Stimulated activated effector memory CD8-positive, alpha-beta T cell treated with anti-CD3 and anti-CD28 coated beads, Interleukin-12 subunit alpha, Interleukin-12 subunit beta, amount 100 ng/mL, for 72 hours (primary cell): ENCODE results near the gene NMNAT1.

Experiments used
- ATAC-seq: fragments of 150-1000 bp; cut with Tn5 transposase; 2 replicates; pipeline ENCODE4 v1.10.0; 2021
- DNase-seq, 2 donors: peaks; one replicate each; pipeline ENCODE4 v3.0.0; 2021 to 2022; ENCODE audit warnings: low spot score in 2 of 2
- H3K27ac Mint-ChIP-seq: one replicate; pipeline ENCODE4 v1.8.0; 2022; ENCODE audit warnings: mild to moderate bottlenecking, mixed read lengths
- H3K36me3 Mint-ChIP-seq: one replicate; pipeline ENCODE4 v1.8.0; 2022; ENCODE audit warnings: mild to moderate bottlenecking, mixed read lengths
- H3K4me1 Mint-ChIP-seq: one replicate; pipeline ENCODE4 v1.8.0; 2022; ENCODE audit warnings: mixed read lengths
- H3K4me3 Mint-ChIP-seq: one replicate; pipeline ENCODE4 v1.8.0; 2022; ENCODE audit warnings: mild to moderate bottlenecking, mixed read lengths
- H3K9me3 Mint-ChIP-seq: one replicate; pipeline ENCODE4 v1.8.0; 2022; ENCODE audit warnings: mixed read lengths

NMNAT1 gene

GRCh38 chr1:9942939-9943788 is at the start of gene NMNAT1, which contains the start of gene LZIC:
Gene NMNAT1, plus strand, starts transcription at chr1:9943475. Its CDS starts 28,599 bp downstream, at chr1:9972074.
Gene LZIC, minus strand, starts transcription at chr1:9943391. Its CDS starts 6,772 bp downstream, at chr1:9936619.
- peak within 1 kb of the TSS; percentile 97 for H3K4me3 Mint-ChIP-seq
- no peaks in the 10 kb centered on the region for H3K9me3 Mint-ChIP-seq
- ATAC-seq (peak; percentile 99), DNase-seq (peak; percentile 86 to 97)
- H3K36me3 Mint-ChIP-seq: peaks cover 55% of the 10 kb centered on the region
- H3K27ac Mint-ChIP-seq: peak within 1 kb of the TSS; percentile 99
- H3K4me1 Mint-ChIP-seq: peaks cover 12% of the 10 kb centered on the region

GRCh38 chr1:9894115-9894514 is 49.2 kb upstream of the NMNAT1 start:
- H3K36me3 Mint-ChIP-seq: no peaks in the 10 kb centered on the region
- no peak overlapping the region for H3K4me3 Mint-ChIP-seq
- no peak for DNase-seq
- H3K9me3 Mint-ChIP-seq: no peaks in the 10 kb centered on the region
- peaks cover 18% of the 10 kb centered on the region for H3K4me1 Mint-ChIP-seq
- ATAC-seq: no peak
- H3K27ac Mint-ChIP-seq: peak overlapping the region; percentile 29

GRCh38 chr1:9900142-9901043 is 42.9 kb upstream of the NMNAT1 start:
- Mint-ChIP-seq H3K27ac (no peak overlapping the region), H3K4me1 (peaks cover 32% of the 10 kb centered on the region), H3K36me3 (no peaks in the 10 kb centered on the region), H3K4me3 (no peak overlapping the region), H3K9me3 (no peaks in the 10 kb centered on the region)
- no peak for ATAC-seq
- no peak for DNase-seq

GRCh38 chr1:9901148-9902059 is 41.9 kb upstream of the NMNAT1 start:
- no peaks in the 10 kb centered on the region for H3K9me3 Mint-ChIP-seq
- H3K27ac Mint-ChIP-seq: no peak overlapping the region
- H3K4me3 Mint-ChIP-seq: no peak overlapping the region
- no peaks in the 10 kb centered on the region for H3K36me3 Mint-ChIP-seq
- ATAC-seq (no peak), DNase-seq (no peak)
- H3K4me1 Mint-ChIP-seq: peaks cover 38% of the 10 kb centered on the region

GRCh38 chr1:9902060-9902452 is 41.2 kb upstream of the NMNAT1 start:
- ATAC-seq: no peak

GRCh38 chr1:9903801-9904527 is 39.3 kb upstream of the NMNAT1 start:
- H3K27ac Mint-ChIP-seq: peak overlapping the region; percentile 73
- DNase-seq (peak in 1 of 2 donors; percentile 72), ATAC-seq (peak; percentile 97)
- H3K9me3 Mint-ChIP-seq: no peaks in the 10 kb centered on the region
- H3K4me3 Mint-ChIP-seq: peak overlapping the region; percentile 53
- peaks cover 8% of the 10 kb centered on the region for H3K36me3 Mint-ChIP-seq
- peaks cover 57% of the 10 kb centered on the region for H3K4me1 Mint-ChIP-seq

More at GRCh38 chr1:9902060-9902452, 41.2 kb upstream of the NMNAT1 start:
- H3K36me3 Mint-ChIP-seq: no peaks in the 10 kb centered on the region
- H3K27ac Mint-ChIP-seq: no peak overlapping the region
- H3K4me3 Mint-ChIP-seq: no peak overlapping the region
- no peak for DNase-seq
- peaks cover 43% of the 10 kb centered on the region for H3K4me1 Mint-ChIP-seq
- H3K9me3 Mint-ChIP-seq: no peaks in the 10 kb centered on the region

GRCh38 chr1:9904596-9904995 is 38.7 kb upstream of the NMNAT1 start:
- H3K4me1 Mint-ChIP-seq: peaks cover 63% of the 10 kb centered on the region
- peak overlapping the region; percentile 53 for H3K4me3 Mint-ChIP-seq
- no peak for ATAC-seq
- H3K27ac Mint-ChIP-seq: peak overlapping the region; percentile 73
- peaks cover 14% of the 10 kb centered on the region for H3K36me3 Mint-ChIP-seq
- no peaks in the 10 kb centered on the region for H3K9me3 Mint-ChIP-seq
- no peak for DNase-seq

GRCh38 chr1:9905010-9905409 is 38.3 kb upstream of the NMNAT1 start:
- ATAC-seq (no peak), DNase-seq (no peak)
- H3K9me3 Mint-ChIP-seq: no peaks in the 10 kb centered on the region
- peak overlapping the region; percentile 53 for H3K4me3 Mint-ChIP-seq
- peak overlapping the region; percentile 41 for H3K27ac Mint-ChIP-seq
- H3K36me3 Mint-ChIP-seq: peaks cover 15% of the 10 kb centered on the region
- H3K4me1 Mint-ChIP-seq: peaks cover 64% of the 10 kb centered on the region

GRCh38 chr1:9906466-9906865 is 36.8 kb upstream of the NMNAT1 start:
- Mint-ChIP-seq H3K4me1 (peaks cover 64% of the 10 kb centered on the region), H3K9me3 (no peaks in the 10 kb centered on the region), H3K36me3 (peaks cover 15% of the 10 kb centered on the region)

GRCh38 chr1:9907441-9907840 is 35.8 kb upstream of the NMNAT1 start:
- no peak for ATAC-seq

More at GRCh38 chr1:9906466-9906865, 36.8 kb upstream of the NMNAT1 start:
- DNase-seq: no peak
- no peak for ATAC-seq
- H3K27ac Mint-ChIP-seq: no peak overlapping the region
- H3K4me3 Mint-ChIP-seq: no peak overlapping the region

GRCh38 chr1:9908871-9909233 is 34.4 kb upstream of the NMNAT1 start:
- DNase-seq (no peak), ATAC-seq (no peak)
- H3K27ac Mint-ChIP-seq: peak overlapping the region; percentile 96
- peak overlapping the region; percentile 100 for H3K4me3 Mint-ChIP-seq
- no peaks in the 10 kb centered on the region for H3K9me3 Mint-ChIP-seq
- H3K4me1 Mint-ChIP-seq: peaks cover 68% of the 10 kb centered on the region
- peaks cover 15% of the 10 kb centered on the region for H3K36me3 Mint-ChIP-seq

More at GRCh38 chr1:9907441-9907840, 35.8 kb upstream of the NMNAT1 start:
- no peak for DNase-seq
- Mint-ChIP-seq H3K36me3 (peaks cover 15% of the 10 kb centered on the region), H3K9me3 (no peaks in the 10 kb centered on the region), H3K4me1 (peaks cover 71% of the 10 kb centered on the region), H3K4me3 (no peak overlapping the region), H3K27ac (no peak overlapping the region)

- Mint-ChIP-seq H3K4me1 (peaks cover 62% of the 10 kb centered on the region), H3K4me3 (peak overlapping the region; percentile 100), H3K36me3 (peaks cover 15% of the 10 kb centered on the region), H3K9me3 (no peaks in the 10 kb centered on the region), H3K27ac (peak overlapping the region; percentile 96)
- DNase-seq: peak; percentile 44 to 83
- ATAC-seq: peak; percentile 22
Measured at GRCh38 chr1:9909234-9910046, 33.8 kb upstream of the NMNAT1 start.

- Mint-ChIP-seq H3K27ac (peak within 1 kb of the TSS; percentile 96), H3K36me3 (peaks cover 15% of the 10 kb centered on the region), H3K4me1 (peaks cover 56% of the 10 kb centered on the region), H3K9me3 (no peaks in the 10 kb centered on the region), H3K4me3 (peak within 1 kb of the TSS; percentile 100)
- DNase-seq (no peak), ATAC-seq (peak; percentile 86)
Measured at GRCh38 chr1:9910076-9910422, 33.2 kb upstream of the NMNAT1 start, which contains the start of gene CTNNBIP1. Gene CTNNBIP1, minus strand, starts transcription at chr1:9910269. Its CDS starts 38,205 bp downstream, at chr1:9872064.
